HepG2 (cell line): ENCODE results near the gene RRM2. TPM values are rescaled to one million over a fixed set of nuclear protein-coding genes. Genes with fewer than 3 reads are reported as not detected.

Experiments
- ATF1 ChIP-seq: IDR thresholded peaks from 2 replicates; pipeline ENCODE4 v1.6.1; 2016; ENCODE audit warnings: mild to moderate bottlenecking, control low read depth
- ATM ChIP-seq: fragments of 450-650 bp; IDR thresholded peaks from 2 replicates; pipeline ENCODE4 v1.7.1; 2017; ENCODE audit warnings: mild to moderate bottlenecking, borderline replicate concordance
- ELF3 ChIP-seq: IDR thresholded peaks from 2 replicates; pipeline ENCODE4 v1.6.1; 2016; ENCODE audit warnings: missing genetic modification reagents, missing compliant biosample characterization
- GMEB1 ChIP-seq: sonication (generic); formaldehyde crosslinking; IDR thresholded peaks from 2 replicates; pipeline ENCODE4 v1.5.1; 2020; ENCODE audit warnings: missing genetic modification reagents, mild to moderate bottlenecking, borderline replicate concordance
- HIVEP1 ChIP-seq: sonication (generic); formaldehyde crosslinking; IDR thresholded peaks from 2 replicates; pipeline ENCODE4 v1.4.0; 2020; ENCODE audit warnings: mild to moderate bottlenecking, missing genetic modification reagents
- HOXA3 ChIP-seq: sonication (generic); formaldehyde crosslinking; IDR thresholded peaks from 2 replicates; pipeline ENCODE4 v1.5.0; 2020; ENCODE audit warnings: missing genetic modification reagents
- KAT2B ChIP-seq: fragments of 150-350 bp; IDR thresholded peaks from 2 replicates; pipeline ENCODE4 v1.6.1; 2014; ENCODE audit warnings: low read depth, low read length, borderline replicate concordance
- NFAT5 ChIP-seq: sonication (generic); formaldehyde crosslinking; IDR thresholded peaks from 2 replicates; pipeline ENCODE4 v1.4.0; 2020; ENCODE audit warnings: missing genetic modification reagents
- NFE2 ChIP-seq: sonication (generic); formaldehyde crosslinking; IDR thresholded peaks from 2 replicates; pipeline ENCODE4 v1.4.0; 2020; ENCODE audit warnings: missing genetic modification reagents
- SP5 ChIP-seq: IDR thresholded peaks from 2 replicates; pipeline ENCODE4 v1.6.1; 2016; ENCODE audit warnings: low read depth, borderline replicate concordance
- TAF1 ChIP-seq: sonication (generic); formaldehyde crosslinking; IDR thresholded peaks from 2 replicates; pipeline ENCODE4 v1.4.0; 2020; ENCODE audit warnings: missing genetic modification reagents
- ZNF232 ChIP-seq: sonication (generic); formaldehyde crosslinking; IDR thresholded peaks from 2 replicates; pipeline ENCODE4 v1.4.0; 2020; ENCODE audit warnings: missing genetic modification reagents, borderline replicate concordance
- ZNF615 ChIP-seq: sonication (generic); formaldehyde crosslinking; IDR thresholded peaks from 2 replicates; pipeline ENCODE4 v1.5.0; 2020; ENCODE audit warnings: mild to moderate bottlenecking, missing genetic modification reagents, borderline replicate concordance
- polyA plus RNA-seq, 8 experiments: library from polyadenylated mRNA; depleted of rRNA in 3 of 8; stranded (reverse) in 7 of 8; unstranded in 1 of 8; fragments of >200 nt; fragmentation: Illumina TruSeq in 4 of 8; extraction: Trizol in 4 of 8; gene quantifications; 2 replicates each; pipeline versions ENCODE4 v1.2.1 to v1.2.3, GENCODE V29; 2011 to 2016; ENCODE audit warnings: low read depth in 4 of 8, missing spikeins in 1 of 8, mixed read lengths in 1 of 8; ENCODE audit not compliant: insufficient read depth in 1 of 8
- total RNA-seq, 5 experiments: library from RNA; depleted of rRNA; stranded (reverse); fragments of >200 nt; fragmentation: Illumina TruSeq; extraction: Trizol; gene quantifications; 2 replicates each; pipeline ENCODE4 v1.2.3, GENCODE V29; 2016; ENCODE audit warnings: low read depth in 1 of 5
- TF ChIP-seq, protein P1 (sequence below): sonication (generic); formaldehyde crosslinking; IDR thresholded peaks from 2 replicates; pipeline ENCODE4 v1.4.0; 2020; ENCODE audit warnings: mild to moderate bottlenecking, missing genetic modification reagents
- TF ChIP-seq, protein P2 (sequence below): IDR thresholded peaks from 2 replicates; pipeline ENCODE4 v1.6.1; 2016; ENCODE audit warnings: low read depth, control low read depth
- TF ChIP-seq, protein P3 (sequence below): sonication (generic); formaldehyde crosslinking; IDR thresholded peaks from 2 replicates; pipeline ENCODE4 v1.8.1; 2023; ENCODE audit warnings: mild to moderate bottlenecking, missing genetic modification reagents

Gene RRM2
- total and polyA plus RNA-seq, 2 of the 13 experiments (the other 11 are each of a cell fraction or from before 2014, with no cell fraction given), result 31.3 to 150 TPM

GRCh38 chr2:10122500-10123280 is at the start of gene RRM2 (continued):
- TF ChIP-seq NFAT5 (CRISPR knock-in tag) (peak; percentile 65; the same call in 1 of the 2 replicates), ZNF615 (CRISPR knock-in tag) (no peak), ATF1 (CRISPR knock-in tag) (no peak), TAF1 (CRISPR knock-in tag) (peak; percentile 91), GMEB1 (CRISPR knock-in tag) (peak; percentile 55; the same call in 1 of the 2 replicates), ELF3 (CRISPR knock-in tag) (peak; percentile 14; the same call in 1 of the 2 replicates), NFE2 (no peak), HIVEP1 (CRISPR knock-in tag) (peak; percentile 92), HOXA3 (peak; percentile 75), SP5 (CRISPR knock-in tag) (peak; percentile 29; the same call in 1 of the 2 replicates), ATM (no peak), ZNF232 (CRISPR knock-in tag) (peak; percentile 89), KAT2B (no peak)
- TF ChIP-seq, protein P1, sequence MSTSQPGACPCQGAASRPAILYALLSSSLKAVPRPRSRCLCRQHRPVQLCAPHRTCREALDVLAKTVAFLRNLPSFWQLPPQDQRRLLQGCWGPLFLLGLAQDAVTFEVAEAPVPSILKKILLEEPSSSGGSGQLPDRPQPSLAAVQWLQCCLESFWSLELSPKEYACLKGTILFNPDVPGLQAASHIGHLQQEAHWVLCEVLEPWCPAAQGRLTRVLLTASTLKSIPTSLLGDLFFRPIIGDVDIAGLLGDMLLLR (CRISPR knock-in tag), result peak; percentile 91
- TF ChIP-seq, protein P2, sequence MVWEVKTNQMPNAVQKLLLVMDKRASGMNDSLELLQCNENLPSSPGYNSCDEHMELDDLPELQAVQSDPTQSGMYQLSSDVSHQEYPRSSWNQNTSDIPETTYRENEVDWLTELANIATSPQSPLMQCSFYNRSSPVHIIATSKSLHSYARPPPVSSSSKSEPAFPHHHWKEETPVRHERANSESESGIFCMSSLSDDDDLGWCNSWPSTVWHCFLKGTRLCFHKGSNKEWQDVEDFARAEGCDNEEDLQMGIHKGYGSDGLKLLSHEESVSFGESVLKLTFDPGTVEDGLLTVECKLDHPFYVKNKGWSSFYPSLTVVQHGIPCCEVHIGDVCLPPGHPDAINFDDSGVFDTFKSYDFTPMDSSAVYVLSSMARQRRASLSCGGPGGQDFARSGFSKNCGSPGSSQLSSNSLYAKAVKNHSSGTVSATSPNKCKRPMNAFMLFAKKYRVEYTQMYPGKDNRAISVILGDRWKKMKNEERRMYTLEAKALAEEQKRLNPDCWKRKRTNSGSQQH (CRISPR knock-in tag), result peak; percentile 100
- TF ChIP-seq, protein P3, sequence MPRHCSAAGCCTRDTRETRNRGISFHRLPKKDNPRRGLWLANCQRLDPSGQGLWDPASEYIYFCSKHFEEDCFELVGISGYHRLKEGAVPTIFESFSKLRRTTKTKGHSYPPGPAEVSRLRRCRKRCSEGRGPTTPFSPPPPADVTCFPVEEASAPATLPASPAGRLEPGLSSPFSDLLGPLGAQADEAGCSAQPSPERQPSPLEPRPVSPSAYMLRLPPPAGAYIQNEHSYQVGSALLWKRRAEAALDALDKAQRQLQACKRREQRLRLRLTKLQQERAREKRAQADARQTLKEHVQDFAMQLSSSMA (CRISPR knock-in tag), result peak; percentile 90; the same call in 1 of the 2 replicates
